ENCODE data around the gene TSEN2. TPM values are rescaled to one million over a fixed set of nuclear protein-coding genes. Genes with fewer than 3 reads are reported as not detected.
A peak's percentile ranks its signal among the peaks of the same experiment; 100 is the strongest.

The TSEN2 gene
- total and polyA plus RNA-seq, 5 donors from 2014 or later, result 7.8 to 14.9 (median 9.6) TPM

GRCh38 chr3:12549971-12550760, 65.9 kb downstream of the TSEN2 start:
- H3K9me3 ChIP-seq (ENCODE audit: control insufficient read depth in 2 of 2, low read length in 2 of 2), result no peaks in the 10 kb centered on the region
- no peak overlapping the region for H3K27ac ChIP-seq (ENCODE audit: insufficient read depth, low read length, poor library complexity, severe bottlenecking)
- DNase-seq (no peak), ATAC-seq (ENCODE audit: low read depth in 2 of 2) (no peak)
- H3K27me3 ChIP-seq (ENCODE audit: control insufficient read depth, insufficient read depth, low read length), result peaks cover 12% of the 10 kb centered on the region
- H3K4me3 ChIP-seq (ENCODE audit: low read depth, low read length), result no peak overlapping the region
- H3K4me1 ChIP-seq (ENCODE audit: control insufficient read depth, insufficient read depth, low read length, poor library complexity, severe bottlenecking), result peaks cover 8% of the 10 kb centered on the region
- no peaks in the 10 kb centered on the region for H3K9me3 Mint-ChIP-seq
- H3K36me3 ChIP-seq (ENCODE audit: control insufficient read depth, insufficient read depth, low read length), result no peaks in the 10 kb centered on the region
- H3K36me3 Mint-ChIP-seq, result no peaks in the 10 kb centered on the region
- H3K4me3 Mint-ChIP-seq, result no peak overlapping the region
- no peak overlapping the region for H3K27ac Mint-ChIP-seq
- H3K4me1 Mint-ChIP-seq, result peaks cover 0 to 9% (median 3%) of the 10 kb centered on the region in 4 donors
- peaks cover 35% of the 10 kb centered on the region for H3K27me3 Mint-ChIP-seq

GRCh38 chr3:12553921-12554391, 69.7 kb downstream of the TSEN2 start:
- no peak overlapping the region for H3K27ac ChIP-seq (ENCODE audit: insufficient read depth, low read length, poor library complexity, severe bottlenecking)
- Mint-ChIP-seq H3K4me3 (peak overlapping the region; percentile 67 to 84 (median 78)), H3K36me3 (no peaks in the 10 kb centered on the region), H3K9me3 (peaks cover 0 to 1% (median 0%) of the 10 kb centered on the region in 7 donors), H3K27me3 (peaks cover 48% of the 10 kb centered on the region), H3K27ac (no peak overlapping the region), H3K4me1 (peaks cover 20 to 37% (median 24%) of the 10 kb centered on the region in 4 donors)
- peaks cover 37% of the 10 kb centered on the region for H3K4me1 ChIP-seq (ENCODE audit: control insufficient read depth, insufficient read depth, low read length, poor library complexity, severe bottlenecking)
- peaks cover 12% of the 10 kb centered on the region for H3K27me3 ChIP-seq (ENCODE audit: control insufficient read depth, insufficient read depth, low read length)
- H3K36me3 ChIP-seq (ENCODE audit: control insufficient read depth, insufficient read depth, low read length), result no peaks in the 10 kb centered on the region
- ATAC-seq (ENCODE audit: low read depth in 2 of 2) (no peak), DNase-seq (peak in 2 of 3 donors; percentile 6 to 18)
- H3K4me3 ChIP-seq (ENCODE audit: low read depth, low read length), result peak overlapping the region; percentile 62
- H3K9me3 ChIP-seq (ENCODE audit: control insufficient read depth in 2 of 2, low read length in 2 of 2), result no peaks in the 10 kb centered on the region

GRCh38 chr3:12556314-12556689, 72.0 kb downstream of the TSEN2 start:
- peaks cover 34 to 60% (median 45%) of the 10 kb centered on the region in 4 donors for H3K4me1 Mint-ChIP-seq
- peak overlapping the region; percentile 95 to 99 (median 96) for H3K27ac Mint-ChIP-seq
- peak overlapping the region; percentile 94 for H3K4me3 ChIP-seq (ENCODE audit: low read depth, low read length)
- H3K9me3 Mint-ChIP-seq, result peaks cover 0 to 1% (median 0%) of the 10 kb centered on the region in 7 donors
- peaks cover 10% of the 10 kb centered on the region for H3K27me3 ChIP-seq (ENCODE audit: control insufficient read depth, insufficient read depth, low read length)
- ATAC-seq (ENCODE audit: low read depth in 2 of 2) (no peak), DNase-seq (peak in 1 of 3 donors; percentile 4)
- H3K36me3 Mint-ChIP-seq, result no peaks in the 10 kb centered on the region
- peak overlapping the region; percentile 90 to 99 (median 94) for H3K4me3 Mint-ChIP-seq
- H3K36me3 ChIP-seq (ENCODE audit: control insufficient read depth, insufficient read depth, low read length), result no peaks in the 10 kb centered on the region
- H3K4me1 ChIP-seq (ENCODE audit: control insufficient read depth, insufficient read depth, low read length, poor library complexity, severe bottlenecking), result peaks cover 60% of the 10 kb centered on the region
- H3K27me3 Mint-ChIP-seq, result peaks cover 42% of the 10 kb centered on the region
- H3K9me3 ChIP-seq (ENCODE audit: control insufficient read depth in 2 of 2, low read length in 2 of 2), result no peaks in the 10 kb centered on the region
- peak overlapping the region; percentile 93 for H3K27ac ChIP-seq (ENCODE audit: insufficient read depth, low read length, poor library complexity, severe bottlenecking)

GRCh38 chr3:12556690-12557472, 72.6 kb downstream of the TSEN2 start, which contains the start of gene MKRN2:
Gene MKRN2, plus strand, starts transcription at chr3:12557087. Its CDS starts 64 bp downstream, at chr3:12557151.
- Histone ChIP-seq H3K9me3 (ENCODE audit: control insufficient read depth in 2 of 2, low read length in 2 of 2) (no peaks in the 10 kb centered on the region), H3K4me1 (ENCODE audit: control insufficient read depth, insufficient read depth, low read length, poor library complexity, severe bottlenecking) (peaks cover 64% of the 10 kb centered on the region), H3K27me3 (ENCODE audit: control insufficient read depth, insufficient read depth, low read length) (peaks cover 10% of the 10 kb centered on the region), H3K27ac (ENCODE audit: insufficient read depth, low read length, poor library complexity, severe bottlenecking) (peak within 1 kb of the TSS; percentile 93), H3K4me3 (ENCODE audit: low read depth, low read length) (peak within 1 kb of the TSS; percentile 94), H3K36me3 (ENCODE audit: control insufficient read depth, insufficient read depth, low read length) (no peaks in the 10 kb centered on the region)
- no peaks in the 10 kb centered on the region for H3K36me3 Mint-ChIP-seq
- H3K27ac Mint-ChIP-seq, result peak within 1 kb of the TSS; percentile 95 to 99 (median 96)
- peaks cover 0 to 1% (median 0%) of the 10 kb centered on the region in 7 donors for H3K9me3 Mint-ChIP-seq
- peaks cover 37 to 66% (median 48%) of the 10 kb centered on the region in 4 donors for H3K4me1 Mint-ChIP-seq
- ATAC-seq (ENCODE audit: low read depth in 2 of 2) (peak; percentile 97), DNase-seq (peak; percentile 74 to 91 (median 86))
- H3K27me3 Mint-ChIP-seq, result peaks cover 37% of the 10 kb centered on the region
- peak within 1 kb of the TSS; percentile 90 to 99 (median 94) for H3K4me3 Mint-ChIP-seq

- ATAC-seq (ENCODE audit: low read depth in 2 of 2), result no peak
- H3K4me1 ChIP-seq (ENCODE audit: control insufficient read depth, insufficient read depth, low read length, poor library complexity, severe bottlenecking), result peaks cover 67% of the 10 kb centered on the region
- peaks cover 34% of the 10 kb centered on the region for H3K27me3 Mint-ChIP-seq
Measured at GRCh38 chr3:12557473-12558100, 73.3 kb downstream of the TSEN2 start.

GRCh38 chr3:12558706-12559105, 74.4 kb downstream of the TSEN2 start:
- H3K4me1 ChIP-seq (ENCODE audit: control insufficient read depth, insufficient read depth, low read length, poor library complexity, severe bottlenecking), result peaks cover 65% of the 10 kb centered on the region
- no peak overlapping the region for H3K27ac ChIP-seq (ENCODE audit: insufficient read depth, low read length, poor library complexity, severe bottlenecking)
- peak overlapping the region; percentile 94 for H3K4me3 ChIP-seq (ENCODE audit: low read depth, low read length)
- H3K27me3 Mint-ChIP-seq, result peaks cover 23% of the 10 kb centered on the region
- DNase-seq (no peak), ATAC-seq (ENCODE audit: low read depth in 2 of 2) (no peak)
- H3K4me3 Mint-ChIP-seq, result peak overlapping the region; percentile 90 to 99 (median 94)
- H3K36me3 Mint-ChIP-seq, result peaks cover 1% of the 10 kb centered on the region
- H3K9me3 Mint-ChIP-seq, result peaks cover 0 to 1% (median 0%) of the 10 kb centered on the region in 7 donors
- no peaks in the 10 kb centered on the region for H3K36me3 ChIP-seq (ENCODE audit: control insufficient read depth, insufficient read depth, low read length)
- peaks cover 40 to 75% (median 55%) of the 10 kb centered on the region in 4 donors for H3K4me1 Mint-ChIP-seq
- no peaks in the 10 kb centered on the region for H3K9me3 ChIP-seq (ENCODE audit: control insufficient read depth in 2 of 2, low read length in 2 of 2)
- H3K27me3 ChIP-seq (ENCODE audit: control insufficient read depth, insufficient read depth, low read length), result peaks cover 7% of the 10 kb centered on the region
- peak overlapping the region in 1 of 3 donors; percentile 95 for H3K27ac Mint-ChIP-seq

More at GRCh38 chr3:12557473-12558100, 73.3 kb downstream of the TSEN2 start:
- Histone ChIP-seq H3K4me3 (ENCODE audit: low read depth, low read length) (peak overlapping the region; percentile 94), H3K27ac (ENCODE audit: insufficient read depth, low read length, poor library complexity, severe bottlenecking) (peak overlapping the region; percentile 93), H3K27me3 (ENCODE audit: control insufficient read depth, insufficient read depth, low read length) (peaks cover 10% of the 10 kb centered on the region), H3K36me3 (ENCODE audit: control insufficient read depth, insufficient read depth, low read length) (no peaks in the 10 kb centered on the region), H3K9me3 (ENCODE audit: control insufficient read depth in 2 of 2, low read length in 2 of 2) (no peaks in the 10 kb centered on the region)
- Mint-ChIP-seq H3K9me3 (peaks cover 0 to 1% (median 0%) of the 10 kb centered on the region in 7 donors), H3K27ac (peak overlapping the region; percentile 76 to 96 (median 95)), H3K4me1 (peaks cover 40 to 73% (median 54%) of the 10 kb centered on the region in 4 donors), H3K4me3 (peak overlapping the region; percentile 90 to 99 (median 94)), H3K36me3 (no peaks in the 10 kb centered on the region)
- DNase-seq, result no peak

- Mint-ChIP-seq H3K27me3 (peaks cover 18% of the 10 kb centered on the region), H3K27ac (peak overlapping the region in 2 of 3 donors; percentile 17 to 90), H3K36me3 (peaks cover 5% of the 10 kb centered on the region), H3K9me3 (peaks cover 0 to 1% (median 0%) of the 10 kb centered on the region in 7 donors), H3K4me3 (peak overlapping the region in 3 of 4 donors; percentile 5 to 93 (median 74)), H3K4me1 (peaks cover 40 to 73% (median 55%) of the 10 kb centered on the region in 4 donors)
- H3K27ac ChIP-seq (ENCODE audit: insufficient read depth, low read length, poor library complexity, severe bottlenecking), result no peak overlapping the region
- peaks cover 2% of the 10 kb centered on the region for H3K36me3 ChIP-seq (ENCODE audit: control insufficient read depth, insufficient read depth, low read length)
- no peaks in the 10 kb centered on the region for H3K9me3 ChIP-seq (ENCODE audit: control insufficient read depth in 2 of 2, low read length in 2 of 2)
- ATAC-seq (ENCODE audit: low read depth in 2 of 2), result no peak
- H3K4me3 ChIP-seq (ENCODE audit: low read depth, low read length), result peak overlapping the region; percentile 40
- H3K27me3 ChIP-seq (ENCODE audit: control insufficient read depth, insufficient read depth, low read length), result peaks cover under 1% of the 10 kb centered on the region
- no peak for DNase-seq
- peaks cover 60% of the 10 kb centered on the region for H3K4me1 ChIP-seq (ENCODE audit: control insufficient read depth, insufficient read depth, low read length, poor library complexity, severe bottlenecking)
Measured at GRCh38 chr3:12559520-12559919, 75.2 kb downstream of the TSEN2 start.
